HepG2 (cell line): ENCODE data around the gene TCAIM. TPM values are rescaled to one million over a fixed set of nuclear protein-coding genes. Genes with fewer than 3 reads are reported as not detected.
"Not testable (repeated sequence)": the region's sequence is repeated elsewhere in the genome, so short reads cannot be mapped to it uniquely, and the experiment has no call there.

Experiments used
- ATAC-seq: fragments of 200-7000 bp; cut with Tn5 transposase; 3 replicates; pipeline ENCODE4 v1.9.1; 2020; ENCODE audit warnings: mild to moderate bottlenecking, moderate library complexity
- BruUV-seq: library from RNA; stranded (reverse); fragments of 400-500 nt; replicated peaks from 2 replicates; lab custom pipeline; 2021; lab: Mats Ljungman, UMichigan
- CTCF ChIA-PET: fragments of 300-600 bp; formaldehyde crosslinking; extraction: SDS; loops from one replicate; lab custom pipeline; 2021; ENCODE audit warnings: low total read pairs, inconsistent platforms, low intra/inter-chr PET ratio; lab: Yijun Ruan, JAX
- POLR2A ChIA-PET: fragments of 350-600 bp; sonication (Branson Sonifier 250); formaldehyde crosslinking; loops from one replicate; lab custom pipeline; 2020; ENCODE audit warnings: antibody characterized with exemption, inconsistent platforms; lab: Yijun Ruan, JAX
- DNase-seq: peaks from one replicate; pipeline ENCODE4 v3.0.0-alpha.2; 2015; ENCODE audit warnings: low spot score
- FAIRE-seq: peaks from 3 replicates; lab custom pipeline; 2011; peaks lifted over from hg19 to GRCh38; lab: Jason Lieb, UNC
- H2AFZ ChIP-seq: one replicate; pipeline ENCODE4 v1.6.1; 2011; ENCODE audit warnings: low read length, inconsistent platforms
- H3K27ac ChIP-seq: fragments of 300-600 bp; 3 replicates; pipeline ENCODE4 v1.8.0; 2011; ENCODE audit warnings: mixed run types, mild to moderate bottlenecking, mixed read lengths, low read length, inconsistent platforms; ENCODE audit not compliant: insufficient read depth; ENCODE audit errors: extremely low read length
- H3K27me3 ChIP-seq, 2 experiments: fragments of 200-600 bp in 1 of 2; 2 replicates in 1 of 2; 3 replicates in 1 of 2; pipeline versions ENCODE4 v1.6.0 to v1.8.0; 2011; ENCODE audit warnings: low read length in 2 of 2, mild to moderate bottlenecking in 2 of 2, moderate library complexity in 2 of 2, inconsistent platforms in 1 of 2; ENCODE audit not compliant: insufficient read depth in 2 of 2, control insufficient read depth in 1 of 2
- H3K36me3 ChIP-seq, 2 experiments: fragments of 200-600 bp in 1 of 2; replicated peaks in 1 of 2; 2 replicates in 1 of 2; 3 replicates in 1 of 2; pipeline versions ENCODE4 v1.5.1 to v1.8.0; 2011; ENCODE audit warnings: low read length in 2 of 2, inconsistent platforms in 1 of 2; ENCODE audit not compliant: insufficient read depth in 2 of 2, control insufficient read depth in 1 of 2
- H3K4me1 ChIP-seq: 2 replicates; pipeline ENCODE4 v1.5.1; 2012; ENCODE audit warnings: low read length, inconsistent platforms; ENCODE audit not compliant: insufficient read depth
- H3K4me2 ChIP-seq: 2 replicates; pipeline ENCODE4 v1.6.0; 2011; ENCODE audit warnings: low read depth, low read length, inconsistent platforms
- H3K4me3 ChIP-seq, 3 experiments: fragments of 200-600 bp in 1 of 3; sonication (generic), shearing (Covaris generic) in 1 of 3; replicated peaks in 1 of 3; 2 replicates each; pipeline ENCODE4 v1.5.1; 2011 to 2016; ENCODE audit warnings: low read length in 3 of 3, inconsistent platforms in 2 of 3, low read depth in 2 of 3, mild to moderate bottlenecking in 2 of 3, control low read depth in 1 of 3, mixed read lengths in 1 of 3; ENCODE audit not compliant: insufficient read depth in 1 of 3
- H3K79me2 ChIP-seq: one replicate; pipeline ENCODE4 v1.6.1; 2011; ENCODE audit warnings: low read length, inconsistent platforms; ENCODE audit not compliant: insufficient read depth
- H3K9ac ChIP-seq: 2 replicates; pipeline ENCODE4 v1.6.0; 2011; ENCODE audit warnings: mild to moderate bottlenecking, low read depth, low read length, inconsistent platforms; ENCODE audit not compliant: insufficient read depth
- H3K9me3 ChIP-seq: 2 replicates; pipeline ENCODE4 v1.5.1; 2012; ENCODE audit warnings: mild to moderate bottlenecking, low read length
- H4K20me1 ChIP-seq: 2 replicates; pipeline ENCODE4 v1.6.0; 2011; ENCODE audit warnings: inconsistent platforms, mild to moderate bottlenecking, low read length, moderate library complexity; ENCODE audit not compliant: insufficient read depth
- RFX3 ChIP-seq: IDR thresholded peaks from 2 replicates; pipeline ENCODE4 v1.6.1; 2016; ENCODE audit warnings: missing biosample characterization, missing genetic modification reagents
- SOX13 ChIP-seq, 3 experiments: fragments of 450-650 bp in 1 of 3; sonication (generic) in 1 of 3; formaldehyde crosslinking in 1 of 3; IDR thresholded peaks in 2 of 3; conservative IDR thresholded peaks in 1 of 3; 2 replicates each; pipeline versions ENCODE4 v1.5.0 to v1.6.1; 2016 to 2020; ENCODE audit warnings: antibody characterized with exemption in 1 of 3, mild to moderate bottlenecking in 1 of 3, missing compliant biosample characterization in 1 of 3, missing genetic modification reagents in 1 of 3, moderate library complexity in 1 of 3
- SOX6 ChIP-seq, 2 experiments: fragments of 450-650 bp in 1 of 2; sonication (generic) in 1 of 2; formaldehyde crosslinking in 1 of 2; IDR thresholded peaks; 2 replicates each; pipeline versions ENCODE4 v1.4.0 to v1.6.1; 2017 to 2020; ENCODE audit warnings: antibody characterized with exemption in 1 of 2, mild to moderate bottlenecking in 1 of 2, missing genetic modification reagents in 1 of 2
- ZBTB1 ChIP-seq: sonication (generic); formaldehyde crosslinking; IDR thresholded peaks from 2 replicates; pipeline ENCODE4 v1.4.0; 2020; ENCODE audit warnings: missing genetic modification reagents, borderline replicate concordance
- ZNF235 ChIP-seq: sonication (generic); formaldehyde crosslinking; IDR thresholded peaks from 2 replicates; pipeline ENCODE4 v1.8.1; 2023; ENCODE audit warnings: mild to moderate bottlenecking, missing genetic modification reagents, borderline replicate concordance
- ZNF660 ChIP-seq: sonication (generic); formaldehyde crosslinking; IDR thresholded peaks from 2 replicates; pipeline ENCODE4 v1.5.1; 2020; ENCODE audit warnings: mild to moderate bottlenecking, low read depth, missing genetic modification reagents, borderline replicate concordance
- WGBS: methylation state at CpG from one replicate; pipeline ENCODE4 v1.1.6; 2017; ENCODE audit warnings: low lambda C conversion rate; 5-methylcytosine and 5-hydroxymethylcytosine counted together
- in situ Hi-C: cut with HindIII; loops from 2 replicates; pipeline ENCODE4 v1.10.0; 2017; ENCODE audit warnings: low pct_unique_long_range_greater_than_20kb; ENCODE audit not compliant: extremely low pct_ligation_motif_present
- intact Hi-C: fragments of 100-400 bp; cut with micrococcal nuclease; formaldehyde crosslinking; loops from one replicate; pipeline ENCODE4 v1.10.0; 2022; ENCODE audit not compliant: unreplicated experiment
- polyA plus RNA-seq, 8 experiments: library from polyadenylated mRNA; depleted of rRNA in 3 of 8; stranded (reverse) in 7 of 8; unstranded in 1 of 8; fragments of >200 nt; fragmentation: Illumina TruSeq in 4 of 8; extraction: Trizol in 4 of 8; gene quantifications; 2 replicates each; pipeline versions ENCODE4 v1.2.1 to v1.2.3, GENCODE V29; 2011 to 2016; ENCODE audit warnings: low read depth in 4 of 8, missing spikeins in 1 of 8, mixed read lengths in 1 of 8; ENCODE audit not compliant: insufficient read depth in 1 of 8
- total RNA-seq, 5 experiments: library from RNA; depleted of rRNA; stranded (reverse); fragments of >200 nt; fragmentation: Illumina TruSeq; extraction: Trizol; gene quantifications; 2 replicates each; pipeline ENCODE4 v1.2.3, GENCODE V29; 2016; ENCODE audit warnings: low read depth in 1 of 5

TCAIM gene
- total and polyA plus RNA-seq, 2 of the 13 experiments (the other 11 are each of a cell fraction or from before 2014, with no cell fraction given): 16.9 to 22.6 TPM

DNA sequence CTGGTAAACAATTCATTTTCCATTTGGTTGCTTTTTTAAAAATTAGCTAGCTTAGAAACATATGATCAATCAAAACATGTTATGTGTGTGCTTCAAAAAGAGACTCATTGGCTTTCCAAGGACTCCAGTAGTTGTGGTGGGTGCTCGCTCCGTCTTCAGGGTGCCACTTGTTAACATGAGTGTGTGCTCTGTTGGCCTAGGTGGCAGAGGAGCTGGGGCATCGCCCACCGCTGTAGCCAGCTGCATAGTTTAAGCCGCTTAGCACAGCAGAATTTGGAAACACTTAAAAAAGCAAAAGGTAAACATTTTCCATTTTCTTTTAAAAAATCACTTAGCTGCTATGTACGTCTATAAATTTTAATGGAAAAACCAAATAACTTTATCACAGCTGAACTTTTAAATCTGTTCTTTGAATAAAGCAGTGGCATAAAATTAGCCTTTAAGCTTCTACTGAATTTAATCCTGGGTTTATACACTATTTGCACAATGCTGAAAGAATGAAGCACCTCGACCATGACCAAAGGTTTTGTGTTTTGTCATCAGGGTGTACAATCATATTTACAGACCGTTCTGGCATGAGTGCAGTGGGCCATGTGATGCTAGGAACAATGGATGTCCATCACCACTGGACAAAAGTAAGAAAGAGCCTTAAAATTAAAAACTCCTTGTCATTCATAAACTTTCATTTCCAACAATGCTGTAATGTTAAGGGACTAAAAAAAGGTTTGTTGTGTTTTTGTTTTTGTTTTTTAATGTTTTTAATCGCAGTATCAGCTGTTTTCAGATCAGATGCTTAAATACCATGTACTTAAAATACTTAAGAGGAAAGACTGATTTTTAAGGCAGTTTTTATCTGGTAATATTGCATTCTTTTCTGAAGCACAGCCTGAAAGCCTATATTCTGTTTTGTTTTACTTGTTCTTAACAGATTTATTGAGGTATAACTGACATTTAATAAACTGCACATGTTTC, 57.9 kb downstream of the TCAIM start (continued):
- no peak for TF ChIP-seq ZNF660 (CRISPR knock-in tag)
- TF ChIP-seq ZNF235: no peak
- no peak for TF ChIP-seq ZBTB1
- TF ChIP-seq SOX6 (IDR thresholded peaks at IDR 0.05): no peak
- TF ChIP-seq SOX6 (CRISPR knock-in tag; IDR thresholded peaks at IDR 0.05): peak; percentile 25; the same call in 1 of the 2 replicates
- TF ChIP-seq RFX3 (CRISPR knock-in tag): no peak
- TF ChIP-seq SOX13 (IDR thresholded peaks at IDR 0.05): no peak
- peak in 1 of 2 experiments; percentile 27; a peak in 1 of 4 replicates for TF ChIP-seq SOX13 (CRISPR knock-in tag; conservative IDR thresholded peaks at IDR 0.05 in 1 of 2, IDR thresholded peaks at IDR 0.05 in 1 of 2)

DNA sequence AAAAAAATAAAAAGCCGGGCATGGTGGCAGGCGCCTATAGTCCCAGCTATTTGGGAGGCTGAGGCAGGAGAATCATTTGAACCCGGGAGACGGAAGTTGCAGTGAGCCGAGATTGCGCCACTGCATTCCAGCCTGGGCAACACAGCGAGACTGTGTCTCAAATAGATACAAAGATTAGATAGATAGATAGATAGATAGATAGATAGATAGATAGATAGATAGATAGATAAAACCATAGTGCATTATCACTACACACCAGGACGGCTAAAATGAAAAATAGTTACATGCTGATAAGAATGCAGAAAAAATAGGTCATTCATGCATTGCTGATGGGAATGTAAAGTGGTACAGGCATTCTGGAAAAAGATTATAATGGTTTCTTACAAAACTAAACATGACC, 59.7 kb downstream of the TCAIM start:
- H3K9ac ChIP-seq, in situ Hi-C loops, BruUV-seq: not testable (repeated sequence)

More for the DNA sequence above, 59.7 kb downstream of the TCAIM start:
- H3K4me2 ChIP-seq, H3K4me3 ChIP-seq, H2AFZ ChIP-seq, CTCF ChIA-PET, H4K20me1 ChIP-seq, H3K79me2 ChIP-seq, POLR2A ChIA-PET, FAIRE-seq, H3K27ac ChIP-seq, H3K36me3 ChIP-seq, H3K9me3 ChIP-seq, ATAC-seq, intact Hi-C loops, H3K27me3 ChIP-seq, DNase-seq: not testable (repeated sequence)
- H3K4me1 ChIP-seq: peaks cover 28% of the 10 kb centered on the region
- WGBS: 95% methylated on average over 8 of the region's 8 CpGs
